H1 (cell line): Measurements from ENCODE around the gene TPD52L2.

Experiments used
- EP300 ChIP-seq, 2 experiments: IDR thresholded peaks; 1 replicate in 1 of 2; 2 replicates in 1 of 2; pipeline ENCODE4 v1.6.1; 2011 to 2012; ENCODE audit warnings: low read depth in 2 of 2, low read length in 2 of 2, mild to moderate bottlenecking in 2 of 2, borderline replicate concordance in 1 of 2, inconsistent platforms in 1 of 2, moderate library complexity in 1 of 2
- GABPA ChIP-seq: IDR thresholded peaks from 2 replicates; pipeline ENCODE4 v1.6.1; 2011; ENCODE audit warnings: mild to moderate bottlenecking, low read length, moderate library complexity, borderline replicate concordance; ENCODE audit not compliant: insufficient read depth

- no peak for TF ChIP-seq EP300 (IDR thresholded peaks at IDR 0.05; ENCODE audit: borderline replicate concordance in 1 of 2, low read depth in 2 of 2, low read length in 2 of 2)
- TF ChIP-seq GABPA: no peak
Measured at GRCh38 chr20:63940472-63941266, 75.6 kb downstream of the TPD52L2 start.
